ENCODE results near the gene SLC15A3.
"Not testable (repeated sequence)": the region's sequence is repeated elsewhere in the genome, so short reads cannot be mapped to it uniquely, and the experiment has no call there.

The SLC15A3 gene

DNA sequence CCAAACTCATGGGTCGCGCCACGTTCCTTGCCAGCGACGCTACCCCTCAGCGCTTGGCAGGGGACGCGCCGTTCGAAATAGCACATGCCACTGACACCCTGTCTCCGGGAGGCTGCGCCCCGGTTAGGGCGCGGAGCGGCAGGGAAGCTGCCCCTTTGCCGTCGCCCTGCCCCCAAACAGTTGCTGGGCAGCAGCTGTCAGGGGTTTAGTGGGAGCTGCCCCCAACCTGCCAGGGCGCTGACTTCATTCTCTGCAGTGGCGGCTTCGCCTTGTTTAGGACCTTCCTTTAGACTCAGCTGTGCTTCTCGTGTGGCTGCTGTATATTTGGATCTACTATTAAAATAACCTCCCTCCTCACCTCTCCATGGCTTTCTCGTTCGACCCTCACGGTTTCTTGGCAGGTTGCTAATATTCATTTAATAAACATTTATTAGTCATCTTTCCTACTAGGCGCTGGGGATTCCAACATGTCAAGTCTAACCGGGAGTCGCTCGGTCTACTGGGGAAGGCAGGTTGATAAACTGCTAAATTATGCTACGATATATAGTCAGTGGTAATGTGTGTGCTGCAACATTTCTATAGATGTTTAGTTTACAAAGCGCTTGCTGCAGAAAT is 37.2 kb downstream of the SLC15A3 start:
- no peak for DNase-seq (ENCODE audit: low read depth in 2 of 2)

- peak; percentile 80 for DNase-seq (ENCODE audit: low read depth in 2 of 2)
Measured at GRCh38 chr11:60913793-60914632, 38.0 kb downstream of the SLC15A3 start, which contains the start of gene TMEM109. TSS of gene TMEM109 (plus strand) at chr11:60914158. CDS start at chr11:60919694, 5,536 bp downstream.

GRCh38 chr11:60912851-60913528 is 39.0 kb downstream of the SLC15A3 start:
- no peak for DNase-seq (ENCODE audit: low read depth in 2 of 2)

GRCh38 chr11:60912223-60912850 is 39.6 kb downstream of the SLC15A3 start:
- DNase-seq (ENCODE audit: low read depth in 2 of 2): no peak

- DNase-seq (ENCODE audit: low read depth in 2 of 2): no peak
Measured at GRCh38 chr11:60910711-60911380, 41.1 kb downstream of the SLC15A3 start.

DNA sequence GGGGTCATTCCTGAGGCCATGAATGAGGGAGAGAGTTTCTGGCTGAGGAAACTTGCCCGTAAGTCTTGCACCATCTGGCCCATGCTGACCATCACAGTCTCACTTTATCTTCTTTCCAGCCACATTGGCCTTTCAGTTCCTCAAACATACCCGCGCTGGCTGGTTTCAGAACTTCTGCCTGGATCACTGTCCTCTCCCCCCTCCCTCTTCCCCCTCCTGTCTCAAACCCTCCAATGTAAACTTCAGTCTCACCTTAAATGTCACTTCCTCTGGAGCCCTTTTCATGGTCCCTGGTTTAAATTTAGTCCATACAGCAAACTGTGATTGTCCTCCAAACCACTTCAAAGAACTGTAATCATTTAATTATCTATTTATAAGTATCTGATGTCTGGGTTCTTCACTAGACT is 41.7 kb downstream of the SLC15A3 start:
- DNase-seq (ENCODE audit: low read depth in 2 of 2): no peak

- not testable (repeated sequence) for DNase-seq (ENCODE audit: low read depth in 2 of 2)
Measured at GRCh38 chr11:60909680-60910280, 42.2 kb downstream of the SLC15A3 start.

DNA sequence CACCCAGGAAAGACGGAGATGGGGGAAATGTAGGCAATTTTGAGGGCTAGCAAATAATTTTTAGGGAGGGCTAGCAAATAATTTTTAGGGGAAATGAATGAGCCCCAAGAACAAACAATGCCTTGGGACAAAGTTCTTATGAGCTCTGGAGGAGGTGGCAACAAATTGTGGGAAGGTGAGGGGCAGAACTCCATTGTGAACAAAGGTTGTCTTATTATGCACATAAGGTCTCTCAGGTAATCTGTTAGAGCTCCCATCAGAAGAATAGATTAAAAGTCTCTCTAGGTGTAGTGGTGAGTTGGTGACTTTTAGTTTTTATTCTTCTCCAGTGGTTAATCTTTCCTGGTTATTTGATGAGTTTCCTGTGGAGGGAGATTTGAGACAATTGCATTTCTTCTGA is 43.2 kb downstream of the SLC15A3 start:
- DNase-seq (ENCODE audit: low read depth in 2 of 2): no peak

- DNase-seq (ENCODE audit: low read depth in 2 of 2): peak; percentile 97
Measured at GRCh38 chr11:60906132-60906972, 45.6 kb downstream of the SLC15A3 start, which contains the start of gene PRPF19. TSS of gene PRPF19 (minus strand) at chr11:60906585. CDS start at chr11:60906382, 203 bp downstream.

DNA sequence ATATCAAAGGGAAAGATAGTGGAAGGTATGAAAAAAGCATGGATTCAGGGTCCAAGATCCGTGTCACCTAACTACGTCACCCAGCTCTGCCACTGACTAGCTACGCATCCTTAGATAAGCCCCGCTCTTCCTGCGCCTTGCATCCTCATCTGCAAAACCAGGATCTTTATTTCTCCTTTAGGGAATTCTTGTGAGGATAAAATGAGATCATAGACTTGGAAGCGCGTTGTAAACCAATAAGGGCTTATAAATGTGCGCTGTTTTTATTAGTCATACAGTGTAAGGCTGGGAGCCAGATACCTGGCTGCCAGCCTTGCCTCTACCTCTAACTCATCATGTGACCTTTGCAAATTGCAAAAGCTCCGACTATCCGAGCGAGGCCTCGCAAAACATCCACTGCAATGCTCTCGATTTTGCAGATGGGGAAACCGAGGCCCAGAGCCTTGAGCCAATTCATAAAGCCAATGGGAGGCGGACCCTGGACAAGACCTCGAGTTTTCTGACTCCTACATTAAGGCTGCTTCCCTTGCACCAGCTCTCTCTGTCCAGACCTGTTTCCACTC is 46.3 kb downstream of the SLC15A3 start:
- DNase-seq (ENCODE audit: low read depth in 2 of 2): no peak

- DNase-seq (ENCODE audit: low read depth in 2 of 2): no peak
Measured at GRCh38 chr11:60905047-60905446, 46.9 kb downstream of the SLC15A3 start.

GRCh38 chr11:60902625-60903024 is 49.4 kb downstream of the SLC15A3 start:
- DNase-seq (ENCODE audit: low read depth in 2 of 2): no peak

GRCh38 chr11:60900673-60901404 is 51.1 kb downstream of the SLC15A3 start:
- no peak for DNase-seq (ENCODE audit: low read depth in 2 of 2)

- no peak for DNase-seq (ENCODE audit: low read depth in 2 of 2)
Measured at GRCh38 chr11:60899977-60900376, 52.0 kb downstream of the SLC15A3 start.

GRCh38 chr11:60899046-60899936 is 52.7 kb downstream of the SLC15A3 start:
- no peak for DNase-seq (ENCODE audit: low read depth in 2 of 2)

- DNase-seq (ENCODE audit: low read depth in 2 of 2): no peak
Measured at GRCh38 chr11:60897496-60897895, 54.5 kb downstream of the SLC15A3 start.

DNA sequence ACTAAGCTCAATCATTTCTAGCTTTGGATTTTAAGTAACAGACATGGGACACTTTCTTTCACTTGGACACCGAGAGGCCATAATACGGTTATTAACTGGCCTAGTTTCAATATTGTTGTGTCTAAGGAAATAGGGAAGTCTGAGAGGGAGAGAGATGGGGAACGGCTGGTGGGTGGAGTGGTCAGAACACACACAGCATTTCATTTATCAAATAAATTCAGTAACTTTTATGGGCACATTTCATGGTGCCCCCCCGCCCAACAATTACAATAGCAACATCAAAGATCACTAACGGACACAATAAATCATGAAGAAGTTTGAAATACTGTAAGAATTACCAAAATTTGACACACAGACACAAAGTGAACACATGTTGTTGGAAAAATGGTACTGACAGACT is 56.3 kb downstream of the SLC15A3 start:
- no peak for DNase-seq (ENCODE audit: low read depth in 2 of 2)

All from stimulated activated CD8-positive, alpha-beta memory T cell treated with anti-CD3 and anti-CD28 coated beads, Interleukin-15, amount 100 ng/mL, for 48 hours (primary cell).